GM12873 (cell line): Measurements from ENCODE around the gene YPEL3.

ENCODE experiments used
- CTCF ChIP-seq: IDR thresholded peaks from 2 replicates; pipeline ENCODE4 v1.5.1; 2012; ENCODE audit warnings: low read depth, mild to moderate bottlenecking, moderate library complexity, low read length, control low read depth; ENCODE audit not compliant: insufficient read depth; ENCODE audit errors: missing control alignments

The YPEL3 gene

GRCh38 chr16:30092373-30093010 is 3.5 kb downstream of the YPEL3 start:
- peak; percentile 96 for TF ChIP-seq CTCF

GRCh38 chr16:30091474-30092372 is 4.3 kb downstream of the YPEL3 start, which contains the start of gene TBX6:
Gene TBX6, minus strand, starts transcription at chr16:30091924. Its CDS starts 731 bp downstream, at chr16:30091193.
- TF ChIP-seq CTCF, result peak; percentile 82

- no peak for TF ChIP-seq CTCF
Observed at GRCh38 chr16:30090610-30091331, 5.2 kb downstream of the YPEL3 start.

- TF ChIP-seq CTCF, result no peak
Observed at GRCh38 chr16:30088832-30089624, 7.0 kb downstream of the YPEL3 start.

- no peak for TF ChIP-seq CTCF
Observed at GRCh38 chr16:30088237-30088831, 7.7 kb downstream of the YPEL3 start.

GRCh38 chr16:30087181-30087898 is 8.7 kb downstream of the YPEL3 start:
- no peak for TF ChIP-seq CTCF
